Measurements from ENCODE around the gene LIMS2. TPM values are rescaled to one million over a fixed set of nuclear protein-coding genes. Genes with fewer than 3 reads are reported as not detected.
A peak's percentile ranks its signal among the peaks of the same experiment; 100 is the strongest.

Gene LIMS2
- total RNA-seq, 8 experiments from 2014 or later: 0.22 to 9.3 (median 1.5) TPM

DNA sequence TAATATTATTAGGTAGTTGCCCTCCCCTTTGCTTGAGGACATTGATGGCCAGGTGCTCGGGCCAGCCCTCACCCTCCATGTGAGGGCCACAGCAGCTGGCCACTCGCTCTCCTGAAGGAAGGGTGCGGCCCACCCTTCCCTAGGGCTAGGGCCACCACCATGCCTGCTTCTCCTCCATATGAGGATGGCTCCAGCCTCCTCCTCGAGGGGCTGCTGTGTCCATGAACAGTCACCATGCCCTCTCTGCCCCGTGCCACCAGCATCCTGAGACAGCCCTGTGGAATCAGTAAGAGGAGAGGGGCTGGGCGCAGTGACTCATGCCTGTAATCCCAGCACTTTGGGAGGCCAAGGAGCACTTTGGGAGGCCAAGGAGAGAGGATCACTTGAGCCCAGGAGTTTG, 27.0 kb downstream of the LIMS2 start:
- ATAC-seq (replicated peaks in 6 of 8): no peak
- WGBS, 10 experiments: 50 to 100% (median 97%) methylated on average over 1 to 3 of the region's 6 CpGs; no CpG with 5 or more reads in 6 of the 10 experiments
- Histone ChIP-seq H3K27ac (no peak overlapping the region), H3K4me3 (no peak overlapping the region), H3K4me1 (replicated peaks in 1 of 2) (peaks cover 10 to 30% of the 10 kb centered on the region in 2 donors)
- in situ Hi-C loops (cut with MboI; ENCODE audit: low pct_unique_long_range_greater_than_20kb in 2 of 9, low sequenced_read_pairs in 9 of 9, unreplicated experiment in 9 of 9): no loop called here

DNA sequence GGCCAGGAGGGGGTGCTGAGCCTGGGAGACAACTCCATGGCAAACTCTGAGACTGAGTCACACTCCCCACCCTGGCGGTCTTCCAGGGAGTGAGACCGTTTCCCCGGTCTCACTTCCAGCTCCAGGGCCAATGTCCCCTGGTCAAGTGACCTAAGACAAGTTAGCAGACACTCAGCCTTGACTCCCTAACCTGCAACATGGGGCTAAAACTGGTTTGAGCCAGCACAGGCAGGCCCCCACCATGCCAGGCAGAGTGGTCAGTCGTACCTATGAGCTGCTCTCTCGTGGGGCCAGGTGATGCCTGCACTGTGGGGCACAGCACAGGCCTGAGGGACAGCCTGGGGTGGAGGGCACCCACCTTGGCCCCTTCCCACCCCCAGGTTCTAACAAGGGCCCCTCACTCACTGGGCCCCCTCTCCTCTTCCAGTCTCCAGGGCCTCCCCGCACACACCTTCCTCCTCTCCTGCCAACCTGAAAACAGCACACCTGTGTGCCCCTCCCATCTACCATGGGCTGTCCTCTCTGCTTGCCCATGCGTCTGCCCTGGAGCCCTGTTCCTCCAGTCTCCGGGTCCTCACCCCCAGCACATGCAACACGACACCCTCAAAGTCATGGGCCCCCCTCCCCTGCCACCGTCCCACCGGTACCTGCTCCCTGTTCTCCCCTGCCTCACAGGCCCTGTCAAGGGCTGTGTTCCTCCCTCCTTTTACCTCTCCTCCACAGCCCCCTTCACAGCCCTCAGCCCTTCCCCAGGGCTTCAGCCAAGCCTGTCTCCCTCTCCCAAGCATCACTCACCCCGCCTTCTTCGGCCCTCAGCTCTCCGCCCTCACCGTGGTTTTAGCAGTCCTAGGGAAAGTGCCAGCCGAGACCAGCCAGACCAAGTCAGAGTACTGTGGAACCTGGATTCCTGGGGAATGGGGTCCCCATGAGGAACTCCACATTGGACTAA, 27.8 kb downstream of the LIMS2 start:
- ATAC-seq (replicated peaks in 6 of 8): peak in 1 of 8 experiments; percentile 32
- in situ Hi-C loops (cut with MboI; ENCODE audit: low pct_unique_long_range_greater_than_20kb in 2 of 9, low sequenced_read_pairs in 9 of 9, unreplicated experiment in 9 of 9): no loop called here
- Histone ChIP-seq H3K4me1 (replicated peaks in 1 of 2) (peaks cover 10 to 30% of the 10 kb centered on the region in 2 donors), H3K4me3 (no peak overlapping the region), H3K27ac (no peak overlapping the region)
- WGBS, 10 experiments: 20 to 91% (median 75%) methylated on average over 1 to 10 of the region's 16 CpGs; no CpG with 5 or more reads in 6 of the 10 experiments

DNA sequence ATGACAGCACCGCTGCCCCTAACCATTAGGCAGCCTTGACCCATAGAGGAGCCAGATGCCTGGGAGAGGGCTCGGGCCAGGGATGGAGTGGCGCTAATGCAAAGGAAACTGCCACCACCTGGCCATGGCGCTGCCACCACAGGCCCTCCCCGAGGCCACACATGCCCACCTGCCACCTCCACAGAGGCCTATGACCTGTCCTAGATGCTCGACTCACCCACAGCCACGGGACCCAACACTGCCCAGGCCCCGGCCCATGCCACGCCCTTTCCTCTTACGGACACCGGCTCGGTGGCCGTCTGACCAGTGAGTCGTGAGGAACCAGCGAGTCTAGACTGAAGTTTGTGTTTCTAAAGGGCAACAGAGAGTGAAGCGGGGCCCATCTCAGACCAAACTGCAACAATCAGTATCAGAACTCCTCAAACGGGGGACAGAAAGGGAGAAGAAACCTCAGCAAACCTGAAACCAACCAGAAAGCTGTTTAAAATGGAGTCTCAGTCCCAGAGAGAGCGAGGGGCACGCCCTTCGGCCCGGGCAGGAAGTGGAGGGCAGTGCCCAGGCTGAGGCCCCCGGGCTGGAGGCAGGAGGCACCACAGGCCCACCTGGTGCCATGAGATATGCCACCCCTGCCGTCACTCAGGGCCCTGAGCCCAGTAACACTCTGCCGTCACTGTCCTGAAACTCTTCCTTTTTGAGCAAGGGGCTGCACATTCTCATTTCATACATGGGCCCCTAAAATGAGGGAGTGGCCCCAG, 28.7 kb downstream of the LIMS2 start:
- Histone ChIP-seq H3K4me1 (replicated peaks in 1 of 2) (peaks cover 10 to 30% of the 10 kb centered on the region in 2 donors), H3K27ac (no peak overlapping the region), H3K4me3 (no peak overlapping the region)
- ATAC-seq (replicated peaks in 6 of 8): no peak
- in situ Hi-C loops (cut with MboI; ENCODE audit: low pct_unique_long_range_greater_than_20kb in 2 of 9, low sequenced_read_pairs in 9 of 9, unreplicated experiment in 9 of 9): no loop called here
- WGBS, 10 experiments: 86 to 100% (median 90%) methylated on average over 1 to 2 of the region's 24 CpGs; no CpG with 5 or more reads in 4 of the 10 experiments

DNA sequence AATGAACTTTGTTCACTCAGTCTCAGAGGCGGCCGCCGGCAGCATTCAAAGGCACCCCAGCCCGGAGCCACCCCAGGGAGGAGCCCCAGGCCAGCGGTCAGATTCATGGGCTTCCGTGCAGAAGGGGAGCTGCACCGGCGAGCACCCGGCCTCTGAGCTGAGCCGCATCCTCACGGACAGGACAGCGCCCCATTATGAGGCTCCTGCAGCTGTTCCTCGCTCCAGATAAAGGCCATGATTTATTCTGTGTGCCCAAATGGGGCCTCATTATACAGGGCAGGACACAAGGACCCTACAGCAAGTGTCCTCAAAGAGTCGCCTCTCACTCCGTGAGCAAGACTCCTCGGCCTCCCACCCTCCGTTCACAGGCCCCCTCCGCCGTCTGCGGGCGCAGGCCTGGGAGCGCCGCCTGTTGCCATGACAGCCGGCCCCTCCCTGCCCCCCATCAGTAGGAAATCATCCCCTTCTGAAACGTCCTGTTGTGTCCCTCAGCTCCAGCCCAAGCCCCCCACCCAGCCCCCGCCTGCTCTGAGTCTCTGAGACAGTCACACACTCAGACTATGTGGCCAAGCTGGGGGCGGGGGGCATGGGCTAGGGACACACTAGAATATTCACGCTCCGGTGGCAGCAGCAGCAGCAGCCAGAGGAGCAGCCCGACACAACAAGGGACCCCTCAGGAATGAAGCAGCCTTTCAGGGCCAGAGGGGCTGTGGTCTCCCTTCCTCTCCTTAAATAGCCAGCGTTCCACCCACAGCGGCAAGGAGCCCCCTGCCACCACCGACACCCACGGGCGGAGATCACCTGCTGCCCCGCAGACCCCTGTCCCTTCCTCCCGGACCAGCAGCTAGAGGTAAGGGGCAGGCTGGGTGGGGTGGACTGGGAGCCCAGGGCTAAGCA, 29.7 kb downstream of the LIMS2 start, which contains the start of gene GPR17:
Gene GPR17, plus strand, starts transcription at position 759 of the 897 bp plus-strand sequence. CDS start 4,583 bp downstream, outside the sequence.
- in situ Hi-C loops (cut with MboI; ENCODE audit: low pct_unique_long_range_greater_than_20kb in 2 of 9, low sequenced_read_pairs in 9 of 9, unreplicated experiment in 9 of 9): no loop called here
- WGBS, 10 experiments: 19 to 100% (median 50%) methylated on average over 2 to 5 of the region's 37 CpGs; no CpG with 5 or more reads in 3 of the 10 experiments
- no peak within 1 kb of the TSS for H3K27ac ChIP-seq
- H3K4me3 ChIP-seq: no peak within 1 kb of the TSS
- peaks cover 10 to 30% of the 10 kb centered on the region in 2 donors for H3K4me1 ChIP-seq (replicated peaks in 1 of 2)
- peak in 5 of 8 experiments; percentile 78 to 88 (median 87) for ATAC-seq (replicated peaks in 6 of 8)

DNA sequence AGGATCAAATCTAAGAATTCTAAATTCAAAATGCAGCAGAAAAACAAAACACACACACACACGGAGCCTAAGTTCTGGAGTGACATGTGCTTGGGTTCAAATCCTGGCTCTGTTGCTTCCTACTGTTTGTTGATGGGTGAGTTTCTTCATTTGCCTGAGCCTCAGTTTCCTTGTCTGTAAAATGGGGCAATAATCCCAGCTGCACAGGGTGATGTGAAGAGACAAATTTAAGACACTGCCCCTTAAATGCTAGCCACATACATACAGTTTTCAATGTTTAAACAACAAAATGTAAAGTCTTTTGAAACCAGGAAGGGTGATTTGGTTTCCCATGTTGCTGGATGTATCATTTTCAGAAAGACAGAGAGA, 30.3 kb downstream of the LIMS2 start:
- Histone ChIP-seq H3K4me1 (replicated peaks in 1 of 2) (peaks cover 14 to 36% of the 10 kb centered on the region in 2 donors), H3K4me3 (no peak overlapping the region), H3K27ac (no peak overlapping the region)
- WGBS, 10 experiments: 33 to 80% (median 80%) methylated on average over 1 of the region's 1 CpG; no CpG with 5 or more reads in 5 of the 10 experiments
- in situ Hi-C loops (cut with MboI; ENCODE audit: low pct_unique_long_range_greater_than_20kb in 2 of 9, low sequenced_read_pairs in 9 of 9, unreplicated experiment in 9 of 9): no loop called here
- ATAC-seq (replicated peaks in 6 of 8): no peak

DNA sequence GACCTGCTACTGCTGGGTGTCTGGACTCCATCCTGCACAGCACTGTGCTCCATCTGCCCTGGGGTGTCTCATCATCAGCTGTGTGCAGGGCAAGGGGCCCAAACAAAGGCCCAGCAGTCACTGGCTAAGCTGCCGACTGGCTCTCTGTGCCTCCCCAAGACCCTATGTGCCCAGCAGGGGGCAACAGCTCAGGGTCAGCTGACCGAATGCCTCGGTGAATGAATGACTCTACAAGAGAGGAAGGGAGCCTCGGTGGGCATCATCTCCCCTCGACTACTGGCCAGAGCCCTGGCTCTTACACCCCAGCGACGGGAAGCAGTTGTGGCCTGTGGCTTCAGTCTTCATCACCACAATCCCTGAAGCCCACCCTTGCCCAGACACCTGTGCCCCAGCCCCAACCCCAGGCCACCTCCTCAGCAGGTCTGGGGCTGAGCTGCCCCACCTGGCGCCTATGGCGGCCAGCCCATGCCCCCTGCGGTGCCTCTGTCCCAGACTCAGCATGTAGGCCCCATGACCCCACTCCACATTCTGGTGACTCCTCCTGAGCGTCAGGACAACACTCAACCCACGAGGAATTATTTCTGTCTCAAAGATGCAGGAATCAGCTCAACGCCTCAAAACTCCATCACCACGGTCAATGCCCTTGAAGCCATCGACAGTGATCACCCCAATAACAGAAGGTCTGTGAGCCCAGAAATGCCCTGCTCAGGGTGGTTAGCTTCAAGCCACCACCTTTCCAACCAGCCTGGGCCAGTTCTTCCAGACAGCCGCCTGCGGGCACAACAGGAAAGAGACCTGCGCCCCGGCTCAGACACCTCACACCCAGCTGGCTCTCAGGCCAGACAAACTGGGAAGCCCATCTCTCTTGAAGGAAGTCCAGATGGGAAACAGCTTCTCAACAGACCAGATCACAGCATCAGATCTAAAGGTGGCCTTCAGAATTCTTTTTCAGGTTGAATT, 31.0 kb downstream of the LIMS2 start:
- WGBS, 10 experiments: 97 to 100% methylated on average over 2 to 4 of the region's 19 CpGs; no CpG with 5 or more reads in 8 of the 10 experiments
- Histone ChIP-seq H3K4me3 (no peak overlapping the region), H3K27ac (no peak overlapping the region), H3K4me1 (replicated peaks in 1 of 2) (peaks cover 15 to 37% of the 10 kb centered on the region in 2 donors)
- no peak for ATAC-seq (replicated peaks in 6 of 8)
- in situ Hi-C loops (cut with MboI; ENCODE audit: low pct_unique_long_range_greater_than_20kb in 2 of 9, low sequenced_read_pairs in 9 of 9, unreplicated experiment in 9 of 9): no loop called here

DNA sequence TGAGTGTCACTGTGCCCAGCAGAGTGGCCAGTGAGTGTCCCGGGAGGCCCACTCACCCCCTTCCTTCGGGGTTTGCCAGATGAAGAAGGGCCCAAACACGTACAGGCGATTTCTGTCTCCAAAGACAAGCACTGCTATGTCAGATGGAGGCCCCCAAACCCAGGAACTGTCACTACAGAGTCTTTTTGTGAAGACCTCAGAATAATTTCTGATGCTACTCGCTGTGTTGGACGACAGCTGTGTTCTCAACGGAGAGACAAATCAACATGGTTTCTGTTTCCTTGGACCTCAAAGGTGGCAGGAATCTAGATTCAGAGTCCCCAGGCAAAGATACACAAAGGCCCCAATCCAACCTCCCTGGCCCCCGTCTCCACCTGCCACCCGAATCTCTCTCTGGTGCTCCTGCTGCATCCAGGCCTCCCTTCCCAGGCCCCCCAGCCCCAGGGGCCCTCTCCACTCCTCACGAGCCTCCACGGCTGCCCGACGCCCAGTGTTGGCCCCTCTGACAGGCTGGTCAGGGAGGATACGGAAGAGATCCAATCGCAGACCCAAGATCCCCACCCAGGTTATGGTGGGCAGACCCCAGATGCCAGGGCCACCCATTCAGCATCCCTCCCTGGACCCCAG, 31.8 kb downstream of the LIMS2 start:
- H3K4me1 ChIP-seq (replicated peaks in 1 of 2): peaks cover 15 to 36% of the 10 kb centered on the region in 2 donors
- no peak for ATAC-seq (replicated peaks in 6 of 8)
- H3K4me3 ChIP-seq: no peak overlapping the region
- no peak overlapping the region for H3K27ac ChIP-seq
- in situ Hi-C loops (cut with MboI; ENCODE audit: low pct_unique_long_range_greater_than_20kb in 2 of 9, low sequenced_read_pairs in 9 of 9, unreplicated experiment in 9 of 9): no loop called here
- 64 to 100% (median 87%) methylated on average over 1 to 8 of the region's 15 CpGs; no CpG with 5 or more reads in 2 of the 10 experiments for WGBS, 10 experiments

DNA sequence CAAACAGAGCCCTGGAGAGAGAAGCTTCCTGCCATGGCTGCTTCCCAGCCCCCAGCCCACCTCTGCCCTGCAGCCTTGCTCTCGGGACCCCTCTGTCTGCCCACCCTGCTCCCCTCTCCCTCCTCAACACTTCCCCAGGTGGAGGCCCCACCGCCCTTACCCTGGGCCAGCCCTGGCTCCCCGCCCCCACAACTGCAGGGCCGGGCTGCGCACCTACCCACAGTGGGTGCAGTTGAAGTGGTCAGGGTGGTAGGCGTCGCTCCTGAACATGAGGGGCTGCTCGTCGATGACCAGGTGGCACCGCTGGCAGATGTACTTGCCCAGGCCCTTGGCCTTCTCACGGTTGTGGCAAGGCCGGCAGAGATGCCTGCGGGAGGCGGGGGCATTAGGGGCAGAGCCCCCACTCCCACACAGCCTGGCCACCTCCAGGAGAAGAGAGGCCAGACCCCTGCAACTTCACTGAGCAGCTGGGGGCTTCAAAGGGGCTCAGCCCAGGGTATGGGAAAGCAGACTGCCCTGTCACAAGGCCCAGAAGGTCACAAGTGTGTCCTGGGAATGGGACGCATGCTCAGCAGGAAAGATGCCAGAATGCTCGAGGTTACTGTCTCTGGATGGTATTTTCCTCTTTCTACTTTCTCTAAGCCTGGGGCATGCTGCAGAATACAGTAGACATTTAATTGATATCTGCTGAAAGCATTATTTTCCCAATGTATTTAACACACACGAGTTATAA, 32.5 kb downstream of the LIMS2 start:
- no peak for ATAC-seq (replicated peaks in 6 of 8)
- in situ Hi-C loops (cut with MboI; ENCODE audit: low pct_unique_long_range_greater_than_20kb in 2 of 9, low sequenced_read_pairs in 9 of 9, unreplicated experiment in 9 of 9): no loop called here
- WGBS, 10 experiments: 37 to 100% (median 58%) methylated on average over 1 to 3 of the region's 17 CpGs; no CpG with 5 or more reads in 5 of the 10 experiments
- Histone ChIP-seq H3K27ac (no peak overlapping the region), H3K4me3 (no peak overlapping the region), H3K4me1 (replicated peaks in 1 of 2) (peaks cover 17 to 39% of the 10 kb centered on the region in 2 donors)

DNA sequence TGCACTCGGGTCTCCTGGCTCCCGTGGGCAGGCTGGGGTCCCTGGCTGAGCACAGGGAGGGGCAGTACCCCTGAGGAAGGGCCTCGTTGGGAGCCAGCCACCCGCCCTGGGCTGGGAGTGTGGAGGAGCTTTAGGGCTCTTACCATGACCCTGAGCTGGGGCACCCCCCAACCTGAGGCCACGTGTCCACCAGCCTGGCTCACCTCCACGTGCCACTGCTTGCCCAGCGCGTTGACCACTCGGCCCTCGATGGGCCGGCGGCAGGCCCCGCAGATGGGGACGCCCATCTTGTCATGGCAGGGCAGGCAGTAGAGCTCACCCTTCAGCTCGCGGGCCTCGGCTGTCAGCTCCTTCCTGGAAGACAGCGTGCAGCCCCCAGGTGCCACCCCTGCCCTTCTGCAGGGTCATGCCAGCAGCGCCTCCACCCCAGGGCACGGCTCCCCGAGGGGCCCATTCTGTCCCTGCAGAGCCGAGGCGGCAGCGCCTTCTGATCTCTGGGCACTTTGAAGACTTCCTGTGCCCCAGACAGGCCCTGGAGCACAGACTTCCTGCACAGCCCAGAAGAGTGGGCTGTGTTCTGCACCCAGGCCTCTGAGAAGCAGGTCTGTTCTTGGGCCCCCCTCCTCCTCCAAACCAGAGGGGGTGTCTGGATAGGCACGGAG, 33.4 kb downstream of the LIMS2 start:
- Histone ChIP-seq H3K4me3 (no peak overlapping the region), H3K4me1 (replicated peaks in 1 of 2) (peaks cover 26 to 43% of the 10 kb centered on the region in 2 donors), H3K27ac (no peak overlapping the region)
- no peak for ATAC-seq (replicated peaks in 6 of 8)
- WGBS, 10 experiments: 80% methylated on average over 1 of the region's 25 CpGs; no CpG with 5 or more reads in 9 of the 10 experiments
- in situ Hi-C loops (cut with MboI; ENCODE audit: low pct_unique_long_range_greater_than_20kb in 2 of 9, low sequenced_read_pairs in 9 of 9, unreplicated experiment in 9 of 9): no loop called here

DNA sequence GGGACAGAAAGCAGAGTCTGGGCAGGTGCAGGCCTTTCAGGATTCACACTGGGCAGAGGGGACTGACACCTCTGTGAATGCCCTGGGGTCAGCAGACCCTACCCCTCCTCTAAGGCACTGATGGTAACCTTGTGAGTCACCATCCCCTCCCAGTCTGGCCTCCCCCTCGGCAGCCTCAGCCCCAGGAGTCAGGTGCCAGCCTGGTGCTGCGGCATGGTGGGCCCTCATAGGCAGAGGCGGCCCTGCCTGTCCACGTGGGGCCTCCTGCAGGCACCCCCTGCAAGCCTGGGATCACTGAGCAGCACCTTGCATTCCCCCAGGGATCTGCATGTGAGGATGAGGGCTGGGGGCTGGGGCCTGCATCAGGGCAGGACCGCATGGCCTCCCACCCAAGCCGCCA, 34.2 kb downstream of the LIMS2 start:
- in situ Hi-C loops (cut with MboI; ENCODE audit: low pct_unique_long_range_greater_than_20kb in 2 of 9, low sequenced_read_pairs in 9 of 9, unreplicated experiment in 9 of 9): no loop called here
- ATAC-seq (replicated peaks in 6 of 8): no peak
- Histone ChIP-seq H3K27ac (no peak overlapping the region), H3K4me1 (replicated peaks in 1 of 2) (peaks cover 23 to 34% of the 10 kb centered on the region in 2 donors), H3K4me3 (no peak overlapping the region)
- WGBS, 10 experiments: 100% methylated on average over 1 to 2 of the region's 6 CpGs; no CpG with 5 or more reads in 8 of the 10 experiments

Measured in motor neuron (in vitro differentiated cells).